ENCODE data around the gene TMEM45B.

GRCh38 chr11:129880311-129880710 is 64.7 kb downstream of the TMEM45B start:
- TF ChIP-seq CTCF (IDR thresholded peaks at IDR 0.05) (no peak), POLR2A (IDR thresholded peaks at IDR 0.05; ENCODE audit: low read depth) (no peak), POLR2AphosphoS5 (IDR thresholded peaks at IDR 0.05) (no peak)

Data from esophagus muscularis mucosa (tissue), 3 donors.